Uterus (tissue), 2 donors: ENCODE results near the gene KNOP1.

Experiments
- POLR2A ChIP-seq, 2 donors: fragments of 450-650 bp; IDR thresholded peaks; one replicate each; pipeline ENCODE4 v1.6.1; 2016; ENCODE audit warnings: antibody characterized with exemption in 2 of 2, mild to moderate bottlenecking in 1 of 2, moderate library complexity in 1 of 2
- TF ChIP-seq, protein P1 (sequence below), 4 experiments: fragments of 200-600 bp in 2 of 4; fragments of 450-650 bp in 2 of 4; sonication (generic) in 2 of 4; IDR thresholded peaks; one replicate each; pipeline ENCODE4 v1.5.1; 2016 to 2019; ENCODE audit warnings: antibody characterized with exemption in 4 of 4, mild to moderate bottlenecking in 2 of 4, moderate library complexity in 1 of 4

DNA sequence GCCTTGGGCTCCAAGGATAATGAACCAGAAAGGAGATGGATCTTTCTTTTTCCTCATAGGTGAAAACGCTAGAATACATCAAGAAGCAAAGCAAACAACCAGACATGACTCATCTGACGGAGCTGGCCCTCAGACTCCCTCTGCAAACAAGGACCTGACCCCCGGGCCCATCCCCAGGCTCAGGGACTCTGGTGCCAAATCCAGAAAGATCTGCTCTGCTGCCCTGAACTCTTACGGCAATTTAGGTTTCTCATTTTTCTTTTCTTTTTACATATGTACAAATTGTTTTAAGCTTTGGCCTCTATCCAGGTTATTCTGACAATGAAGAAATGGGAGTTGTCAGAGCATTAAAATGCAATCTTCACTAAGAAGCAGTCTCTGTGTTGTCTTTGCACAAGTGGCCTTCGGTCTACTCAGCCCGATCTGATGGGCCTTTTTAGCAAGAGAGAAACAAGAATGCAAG is 17.7 kb downstream of the KNOP1 start:
- TF ChIP-seq, protein P1, sequence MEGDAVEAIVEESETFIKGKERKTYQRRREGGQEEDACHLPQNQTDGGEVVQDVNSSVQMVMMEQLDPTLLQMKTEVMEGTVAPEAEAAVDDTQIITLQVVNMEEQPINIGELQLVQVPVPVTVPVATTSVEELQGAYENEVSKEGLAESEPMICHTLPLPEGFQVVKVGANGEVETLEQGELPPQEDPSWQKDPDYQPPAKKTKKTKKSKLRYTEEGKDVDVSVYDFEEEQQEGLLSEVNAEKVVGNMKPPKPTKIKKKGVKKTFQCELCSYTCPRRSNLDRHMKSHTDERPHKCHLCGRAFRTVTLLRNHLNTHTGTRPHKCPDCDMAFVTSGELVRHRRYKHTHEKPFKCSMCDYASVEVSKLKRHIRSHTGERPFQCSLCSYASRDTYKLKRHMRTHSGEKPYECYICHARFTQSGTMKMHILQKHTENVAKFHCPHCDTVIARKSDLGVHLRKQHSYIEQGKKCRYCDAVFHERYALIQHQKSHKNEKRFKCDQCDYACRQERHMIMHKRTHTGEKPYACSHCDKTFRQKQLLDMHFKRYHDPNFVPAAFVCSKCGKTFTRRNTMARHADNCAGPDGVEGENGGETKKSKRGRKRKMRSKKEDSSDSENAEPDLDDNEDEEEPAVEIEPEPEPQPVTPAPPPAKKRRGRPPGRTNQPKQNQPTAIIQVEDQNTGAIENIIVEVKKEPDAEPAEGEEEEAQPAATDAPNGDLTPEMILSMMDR (IDR thresholded peaks at IDR 0.05), result no peak
- no peak for TF ChIP-seq POLR2A (IDR thresholded peaks at IDR 0.05)
